Hepatic stellate cell (primary cell): Measurements from ENCODE around the gene TRIM40.

Experiments used
- DNase-seq: peaks from one replicate; pipeline ENCODE4 v3.0.0; 2011; ENCODE audit warnings: low spot score

The TRIM40 gene

GRCh38 chr6:30149858-30150550 is 14.1 kb downstream of the TRIM40 start:
- no peak for DNase-seq

- no peak for DNase-seq
Measured at GRCh38 chr6:30150671-30151395, 14.9 kb downstream of the TRIM40 start.

- no peak for DNase-seq
Measured at GRCh38 chr6:30151580-30151979, 15.6 kb downstream of the TRIM40 start.

- DNase-seq, result no peak
Measured at GRCh38 chr6:30152016-30152673, 16.2 kb downstream of the TRIM40 start.

- DNase-seq, result no peak
Measured at GRCh38 chr6:30152910-30153610, 17.1 kb downstream of the TRIM40 start.

GRCh38 chr6:30154061-30154460 is 18.1 kb downstream of the TRIM40 start:
- no peak for DNase-seq

- peak; percentile 94 for DNase-seq
Measured at GRCh38 chr6:30154709-30155519, 19.0 kb downstream of the TRIM40 start.

GRCh38 chr6:30155520-30156261 is 19.8 kb downstream of the TRIM40 start:
- no peak for DNase-seq

- DNase-seq, result peak; percentile 49
Measured at GRCh38 chr6:30156262-30156599, 20.3 kb downstream of the TRIM40 start.

GRCh38 chr6:30156774-30157173 is 20.8 kb downstream of the TRIM40 start:
- DNase-seq, result no peak

- peak; percentile 32 for DNase-seq
Measured at GRCh38 chr6:30157581-30157980, 21.6 kb downstream of the TRIM40 start.

GRCh38 chr6:30157999-30158398 is 22.1 kb downstream of the TRIM40 start:
- no peak for DNase-seq

GRCh38 chr6:30158475-30159040 is 22.6 kb downstream of the TRIM40 start:
- no peak for DNase-seq

- no peak for DNase-seq
Measured at GRCh38 chr6:30160008-30160784, 24.3 kb downstream of the TRIM40 start.

GRCh38 chr6:30160785-30161531 is 25.0 kb downstream of the TRIM40 start, which contains the start of gene TRIM10:
Gene TRIM10, minus strand, starts transcription at chr6:30161211. Its CDS starts 353 bp downstream, at chr6:30160858.
- DNase-seq, result no peak

- no peak for DNase-seq
Measured at GRCh38 chr6:30162265-30163089, 26.5 kb downstream of the TRIM40 start.

GRCh38 chr6:30163090-30163917 is 27.4 kb downstream of the TRIM40 start, which contains the start of gene TRIM15:
Gene TRIM15, plus strand, starts transcription at chr6:30163546. Its CDS starts 139 bp downstream, at chr6:30163685.
- DNase-seq, result no peak
